B cell (primary cell): ENCODE results near the gene GSTM3. TPM values are rescaled to one million over a fixed set of nuclear protein-coding genes. Genes with fewer than 3 reads are reported as not detected.

Experiments
- ATAC-seq: fragments of 200-7000 bp; cut with Tn5 transposase; one replicate; pipeline ENCODE4 v1.10.0; 2021; ENCODE audit warnings: low read depth, mild to moderate bottlenecking, moderate number of reproducible peaks, moderate library complexity
- CTCF ChIA-PET: fragments of 350-600 bp; sonication (Branson Sonifier 250); formaldehyde crosslinking; loops from one replicate; lab custom pipeline; 2021; ENCODE audit warnings: antibody characterized with exemption, inconsistent platforms; lab: Charles Lee
- POLR2A ChIA-PET: fragments of 350-600 bp; sonication (Branson Sonifier 250); formaldehyde crosslinking; loops from one replicate; lab custom pipeline; 2021; ENCODE audit warnings: antibody characterized with exemption; lab: Charles Lee
- DNase-seq: peaks from one replicate; pipeline ENCODE4 v3.0.0; 2013
- H2AFZ ChIP-seq: 2 replicates; pipeline ENCODE4 v1.6.1; 2012; ENCODE audit warnings: mild to moderate bottlenecking, low read depth, low read length; ENCODE audit not compliant: insufficient read depth, poor library complexity, severe bottlenecking
- H3K27ac ChIP-seq, 2 donors: 1 replicate in 1 of 2; 2 replicates in 1 of 2; pipeline ENCODE4 v1.5.1; 2012 to 2013; ENCODE audit warnings: low read length in 2 of 2, mild to moderate bottlenecking in 2 of 2, moderate library complexity in 1 of 2
- H3K27me3 ChIP-seq, 4 experiments: fragments of 200-600 bp in 1 of 4; sonication (generic) in 1 of 4; replicated peaks in 1 of 4; 1 replicate in 2 of 4; 2 replicates in 2 of 4; pipeline versions ENCODE4 v1.6.1 to v1.7.0; 2013 to 2016; ENCODE audit warnings: low read length in 3 of 4, mild to moderate bottlenecking in 2 of 4, mixed read lengths in 1 of 4, moderate library complexity in 1 of 4; ENCODE audit not compliant: insufficient read depth in 4 of 4, control insufficient read depth in 3 of 4; ENCODE audit errors: control extremely low read depth in 1 of 4
- H3K36me3 ChIP-seq, 2 experiments: replicated peaks in 1 of 2; 1 replicate in 1 of 2; 2 replicates in 1 of 2; pipeline versions ENCODE4 v1.6.1 to v1.7.1; 2013; ENCODE audit warnings: low read length in 1 of 2; ENCODE audit not compliant: insufficient read depth in 2 of 2, control insufficient read depth in 1 of 2; ENCODE audit errors: control extremely low read depth in 1 of 2, extremely low read depth in 1 of 2
- H3K4me1 ChIP-seq, 2 donors: fragments of 200-600 bp in 1 of 2; sonication (generic) in 1 of 2; 1 replicate in 1 of 2; 2 replicates in 1 of 2; pipeline versions ENCODE4 v1.5.1 to v1.6.1; 2013 to 2017; ENCODE audit warnings: low read length in 2 of 2; ENCODE audit not compliant: control insufficient read depth in 2 of 2, insufficient read depth in 2 of 2
- H3K4me2 ChIP-seq: replicated peaks from 2 replicates; pipeline ENCODE3; 2012; ENCODE audit warnings: mild to moderate bottlenecking, low read depth, low read length; ENCODE audit not compliant: poor library complexity, severe bottlenecking
- H3K4me3 ChIP-seq, 5 experiments: fragments of 200-600 bp in 1 of 5; sonication (generic) in 1 of 5; 1 replicate in 3 of 5; 2 replicates in 2 of 5; pipeline versions ENCODE4 v1.5.1 to v1.7.0; 2011 to 2016; ENCODE audit warnings: low read length in 4 of 5, mild to moderate bottlenecking in 4 of 5, low read depth in 2 of 5, control low read depth in 1 of 5, moderate library complexity in 1 of 5; ENCODE audit not compliant: insufficient read depth in 1 of 5; ENCODE audit errors: control extremely low read depth in 1 of 5, extremely low read depth in 1 of 5
- H3K79me2 ChIP-seq: fragments of 200-600 bp; sonication (generic); one replicate; pipeline ENCODE4 v1.6.0; 2016; ENCODE audit warnings: low read length; ENCODE audit not compliant: control insufficient read depth, insufficient read depth
- H3K9ac ChIP-seq: fragments of 200-600 bp; sonication (generic); 2 replicates; pipeline ENCODE4 v1.6.1; 2017; ENCODE audit warnings: mild to moderate bottlenecking, low read length, moderate library complexity
- H3K9me3 ChIP-seq, 3 donors: one replicate each; pipeline versions ENCODE4 v1.6.1 to v1.7.1; 2013; ENCODE audit warnings: low read length in 2 of 3; ENCODE audit not compliant: control insufficient read depth in 2 of 3, insufficient read depth in 1 of 3; ENCODE audit errors: control extremely low read depth in 1 of 3
- H4K20me1 ChIP-seq: 2 replicates; pipeline ENCODE4 v1.6.0; 2012; ENCODE audit warnings: mild to moderate bottlenecking, low read length; ENCODE audit not compliant: insufficient read depth, control insufficient read depth, poor library complexity, severe bottlenecking
- H3K27ac Mint-ChIP-seq: one replicate; pipeline ENCODE4 v1.8.0; 2021; ENCODE audit warnings: mixed read lengths
- H3K27me3 Mint-ChIP-seq: one replicate; pipeline ENCODE4 v1.8.0; 2021; ENCODE audit warnings: mixed read lengths
- H3K4me1 Mint-ChIP-seq: one replicate; pipeline ENCODE4 v1.8.0; 2021; ENCODE audit warnings: mixed read lengths
- H3K4me3 Mint-ChIP-seq: one replicate; pipeline ENCODE4 v1.8.0; 2021; ENCODE audit warnings: mixed read lengths
- H3K9me3 Mint-ChIP-seq: one replicate; pipeline ENCODE4 v1.8.0; 2022; ENCODE audit warnings: mixed read lengths; ENCODE audit not compliant: insufficient read depth
- EZH2 ChIP-seq: IDR thresholded peaks from 2 replicates; pipeline ENCODE4 v1.6.1; 2012; ENCODE audit warnings: borderline replicate concordance, low read depth, mild to moderate bottlenecking, moderate library complexity, low read length; ENCODE audit not compliant: insufficient read depth, poor library complexity, severe bottlenecking
- WGBS: methylation state at CpG from one replicate; pipeline ENCODE4 v1.1.5; 2013; ENCODE audit warnings: missing lambda C conversion rate; ENCODE audit not compliant: insufficient coverage; 5-methylcytosine and 5-hydroxymethylcytosine counted together
- intact Hi-C: fragments of 100-400 bp; cut with micrococcal nuclease; formaldehyde crosslinking; loops from one replicate; pipeline ENCODE4 v1.10.0; 2022
- polyA plus RNA-seq: library from polyadenylated mRNA; depleted of rRNA; stranded (reverse); fragments of >200 nt; gene quantifications from 2 replicates; pipeline ENCODE4 v1.2.3, GENCODE V29; 2012
- total RNA-seq, 2 donors: library from RNA; stranded (reverse); fragments of 120-200 nt in 1 of 2; gene quantifications; 1 replicate in 1 of 2; 2 replicates in 1 of 2; pipeline versions ENCODE4 v1.2.3 to v1.2.4, GENCODE V29; 2013 to 2022
- TF ChIP-seq, protein P1 (sequence below): fragments of 200-600 bp; IDR thresholded peaks from one replicate; pipeline ENCODE4 v1.8.0; 2022; ENCODE audit warnings: antibody characterized with exemption, mild to moderate bottlenecking

Gene GSTM3
- total and polyA plus RNA-seq, 2 donors (not counting 1 experiment from before 2014, with no cell fraction given) = 1.9 to 2.8 TPM

DNA sequence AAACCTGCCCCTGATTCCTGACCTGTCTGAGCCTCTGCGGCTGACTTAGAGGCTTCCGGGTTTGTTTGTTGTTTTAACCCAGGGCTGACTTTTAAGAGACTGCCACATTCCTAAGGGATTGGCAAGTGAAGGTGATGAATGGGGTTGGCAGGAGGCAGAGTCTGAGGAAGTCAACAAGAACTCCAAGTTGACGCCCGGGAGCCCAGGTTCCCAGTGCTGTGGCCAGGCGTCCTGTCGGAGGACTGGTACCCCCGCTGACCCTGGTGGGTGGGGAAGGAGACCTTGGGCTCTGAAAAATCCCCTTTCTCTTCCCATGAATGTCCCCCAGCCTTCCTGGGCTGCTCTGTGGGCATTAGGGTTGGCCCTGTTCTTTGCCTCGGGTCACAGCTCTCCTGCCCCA lies 42.6 kb upstream of the GSTM3 start:
- Histone ChIP-seq H3K36me3 (no peaks in the 10 kb centered on the region), H3K9me3 (peaks cover 0 to 9% (median 2%) of the 10 kb centered on the region in 3 donors), H3K27me3 (peaks cover 0 to 3% (median 0%) of the 10 kb centered on the region in 4 experiments), H4K20me1 (no peaks in the 10 kb centered on the region), H2AFZ (no peak overlapping the region), H3K4me1 (no peaks in the 10 kb centered on the region), H3K27ac (no peak overlapping the region), H3K4me3 (no peak overlapping the region), H3K4me2 (no peak overlapping the region), H3K9ac (no peak overlapping the region), H3K79me2 (no peaks in the 10 kb centered on the region)
- Mint-ChIP-seq H3K4me1 (no peaks in the 10 kb centered on the region), H3K27ac (no peak overlapping the region), H3K4me3 (no peak overlapping the region), H3K27me3 (peaks cover 5% of the 10 kb centered on the region), H3K9me3 (peaks cover 9% of the 10 kb centered on the region)
- ChIA-PET POLR2A (no interaction called here), CTCF (interaction anchor here (1.5 to 21.2 kb wide), 2 partner anchors 198 to 224 kb away, joined by 5 to 667 read pairs; partner anchors contain the start of gene AHCYL1)
- 85% methylated on average over 8 of the region's 8 CpGs for WGBS
- TF ChIP-seq, protein P1, sequence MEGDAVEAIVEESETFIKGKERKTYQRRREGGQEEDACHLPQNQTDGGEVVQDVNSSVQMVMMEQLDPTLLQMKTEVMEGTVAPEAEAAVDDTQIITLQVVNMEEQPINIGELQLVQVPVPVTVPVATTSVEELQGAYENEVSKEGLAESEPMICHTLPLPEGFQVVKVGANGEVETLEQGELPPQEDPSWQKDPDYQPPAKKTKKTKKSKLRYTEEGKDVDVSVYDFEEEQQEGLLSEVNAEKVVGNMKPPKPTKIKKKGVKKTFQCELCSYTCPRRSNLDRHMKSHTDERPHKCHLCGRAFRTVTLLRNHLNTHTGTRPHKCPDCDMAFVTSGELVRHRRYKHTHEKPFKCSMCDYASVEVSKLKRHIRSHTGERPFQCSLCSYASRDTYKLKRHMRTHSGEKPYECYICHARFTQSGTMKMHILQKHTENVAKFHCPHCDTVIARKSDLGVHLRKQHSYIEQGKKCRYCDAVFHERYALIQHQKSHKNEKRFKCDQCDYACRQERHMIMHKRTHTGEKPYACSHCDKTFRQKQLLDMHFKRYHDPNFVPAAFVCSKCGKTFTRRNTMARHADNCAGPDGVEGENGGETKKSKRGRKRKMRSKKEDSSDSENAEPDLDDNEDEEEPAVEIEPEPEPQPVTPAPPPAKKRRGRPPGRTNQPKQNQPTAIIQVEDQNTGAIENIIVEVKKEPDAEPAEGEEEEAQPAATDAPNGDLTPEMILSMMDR = no peak
- TF ChIP-seq EZH2 = no peak
- intact Hi-C loops = no loop called here
- ATAC-seq (no peak), DNase-seq (no peak)

DNA sequence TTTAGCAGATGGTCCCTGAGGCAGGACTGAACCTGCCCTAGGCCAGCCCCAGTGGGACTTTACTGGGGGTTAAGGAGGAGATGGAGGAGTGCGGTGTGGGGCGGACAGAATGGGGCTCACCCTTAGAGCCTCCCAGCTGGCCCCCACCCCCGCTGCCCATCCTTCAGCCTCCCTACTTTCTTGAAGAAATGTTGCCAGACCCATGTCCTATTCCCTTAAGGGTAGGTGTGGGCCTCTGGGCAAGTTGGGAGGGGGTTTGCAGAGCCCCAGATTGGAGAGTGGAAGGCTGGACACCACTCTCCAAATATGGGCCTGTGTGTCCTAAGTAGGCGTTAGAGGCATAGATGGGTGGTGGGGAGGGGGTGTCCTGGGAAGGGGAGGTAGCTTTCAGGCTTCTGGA lies 42.1 kb upstream of the GSTM3 start:
- H3K9ac ChIP-seq = no peak overlapping the region

More for the DNA sequence above, 42.1 kb upstream of the GSTM3 start:
- Mint-ChIP-seq H3K27ac (no peak overlapping the region), H3K4me1 (no peaks in the 10 kb centered on the region), H3K9me3 (peaks cover 9% of the 10 kb centered on the region), H3K27me3 (peaks cover 5% of the 10 kb centered on the region), H3K4me3 (no peak overlapping the region)
- ATAC-seq = no peak
- Histone ChIP-seq H3K4me3 (no peak overlapping the region), H3K27me3 (peaks cover 0 to 3% (median 0%) of the 10 kb centered on the region in 4 experiments), H3K9me3 (peaks cover 0 to 9% (median 2%) of the 10 kb centered on the region in 3 donors), H3K79me2 (no peaks in the 10 kb centered on the region), H4K20me1 (no peaks in the 10 kb centered on the region), H3K4me2 (no peak overlapping the region), H3K36me3 (no peaks in the 10 kb centered on the region), H2AFZ (no peak overlapping the region), H3K27ac (no peak overlapping the region), H3K4me1 (no peaks in the 10 kb centered on the region)
- POLR2A ChIA-PET = no interaction called here
- CTCF ChIA-PET = interaction anchor here (1.5 to 21.2 kb wide), 2 partner anchors 198 to 224 kb away, joined by 5 to 667 read pairs; partner anchors contain the start of gene AHCYL1
- DNase-seq = no peak
- intact Hi-C loops = no loop called here
- TF ChIP-seq, protein P1 = no peak
- no peak for TF ChIP-seq EZH2
- WGBS = no CpG with 5 or more reads among the region's 4 CpGs
